Upper lobe of right lung (tissue), 1 donor: ENCODE measurements around the gene TMPRSS13. TPM values are rescaled to one million over a fixed set of nuclear protein-coding genes. Genes with fewer than 3 reads are reported as not detected.

Experiments used
- ATAC-seq: fragments of 200-7000 bp; cut with Tn5 transposase; one replicate; pipeline ENCODE4 v1.9.1; 2020; ENCODE audit warnings: mild to moderate bottlenecking, moderate library complexity
- DNase-seq: peaks from one replicate; pipeline ENCODE4 v3.0.0-alpha.2; 2020
- H3K27ac ChIP-seq: fragments of 200-600 bp; one replicate; pipeline ENCODE4 v1.8.0; 2022
- H3K27me3 ChIP-seq: fragments of 200-600 bp; one replicate; pipeline ENCODE4 v1.8.0; 2022; ENCODE audit warnings: mild to moderate bottlenecking
- H3K36me3 ChIP-seq: fragments of 200-600 bp; one replicate; pipeline ENCODE4 v1.8.0; 2022
- H3K4me1 ChIP-seq: fragments of 200-600 bp; one replicate; pipeline ENCODE4 v1.8.0; 2022
- H3K4me3 ChIP-seq: fragments of 200-600 bp; one replicate; pipeline ENCODE4 v1.8.0; 2022; ENCODE audit warnings: mild to moderate bottlenecking
- H3K9me3 ChIP-seq: fragments of 200-600 bp; one replicate; pipeline ENCODE4 v1.8.0; 2022
- intact Hi-C: fragments of 100-400 bp; cut with DNase I; formaldehyde crosslinking; loops from one replicate; pipeline ENCODE4 v1.11.0; 2022
- total RNA-seq: library from RNA; stranded (reverse); fragmentation: NEBNext Ultra II Directional; extraction: Animal tissue kit (Norgen Biotek cat#: 25700); gene quantifications from one replicate; pipeline ENCODE4 v1.2.1, GENCODE V29; 2021
- TF ChIP-seq, protein P1 (sequence below): fragments of 200-600 bp; IDR thresholded peaks from one replicate; pipeline ENCODE4 v1.8.0; 2022; ENCODE audit warnings: antibody characterized with exemption
- donor health status: DM: no; HTN: yes; CAD: no; lungs with severe emphysema.

Gene TMPRSS13
- total RNA-seq, 1 donor from 2014 or later, result 9.9 TPM

- peaks cover 6% of the 10 kb centered on the region for H3K4me1 ChIP-seq
- no peak overlapping the region for H3K4me3 ChIP-seq
- H3K36me3 ChIP-seq, result no peaks in the 10 kb centered on the region
- intact Hi-C loops, result no loop called here
- ATAC-seq, result peak; percentile 71
- DNase-seq, result no peak
- TF ChIP-seq, protein P1, sequence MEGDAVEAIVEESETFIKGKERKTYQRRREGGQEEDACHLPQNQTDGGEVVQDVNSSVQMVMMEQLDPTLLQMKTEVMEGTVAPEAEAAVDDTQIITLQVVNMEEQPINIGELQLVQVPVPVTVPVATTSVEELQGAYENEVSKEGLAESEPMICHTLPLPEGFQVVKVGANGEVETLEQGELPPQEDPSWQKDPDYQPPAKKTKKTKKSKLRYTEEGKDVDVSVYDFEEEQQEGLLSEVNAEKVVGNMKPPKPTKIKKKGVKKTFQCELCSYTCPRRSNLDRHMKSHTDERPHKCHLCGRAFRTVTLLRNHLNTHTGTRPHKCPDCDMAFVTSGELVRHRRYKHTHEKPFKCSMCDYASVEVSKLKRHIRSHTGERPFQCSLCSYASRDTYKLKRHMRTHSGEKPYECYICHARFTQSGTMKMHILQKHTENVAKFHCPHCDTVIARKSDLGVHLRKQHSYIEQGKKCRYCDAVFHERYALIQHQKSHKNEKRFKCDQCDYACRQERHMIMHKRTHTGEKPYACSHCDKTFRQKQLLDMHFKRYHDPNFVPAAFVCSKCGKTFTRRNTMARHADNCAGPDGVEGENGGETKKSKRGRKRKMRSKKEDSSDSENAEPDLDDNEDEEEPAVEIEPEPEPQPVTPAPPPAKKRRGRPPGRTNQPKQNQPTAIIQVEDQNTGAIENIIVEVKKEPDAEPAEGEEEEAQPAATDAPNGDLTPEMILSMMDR, result no peak
- no peaks in the 10 kb centered on the region for H3K27me3 ChIP-seq
- H3K27ac ChIP-seq, result no peak overlapping the region
- H3K9me3 ChIP-seq, result no peaks in the 10 kb centered on the region
Observed at GRCh38 chr11:117966908-117967307, 37.7 kb upstream of the TMPRSS13 start.

GRCh38 chr11:117962826-117963225 lies 33.6 kb upstream of the TMPRSS13 start:
- ATAC-seq (no peak), DNase-seq (no peak)
- no peaks in the 10 kb centered on the region for H3K9me3 ChIP-seq
- TF ChIP-seq, protein P1, result no peak
- intact Hi-C loops, result no loop called here
- no peak overlapping the region for H3K4me3 ChIP-seq
- H3K4me1 ChIP-seq, result no peaks in the 10 kb centered on the region
- no peak overlapping the region for H3K27ac ChIP-seq
- H3K36me3 ChIP-seq, result no peaks in the 10 kb centered on the region
- no peaks in the 10 kb centered on the region for H3K27me3 ChIP-seq

GRCh38 chr11:117961896-117962295 lies 32.7 kb upstream of the TMPRSS13 start:
- no peaks in the 10 kb centered on the region for H3K36me3 ChIP-seq
- H3K9me3 ChIP-seq, result no peaks in the 10 kb centered on the region
- no peaks in the 10 kb centered on the region for H3K4me1 ChIP-seq
- H3K4me3 ChIP-seq, result no peak overlapping the region
- H3K27ac ChIP-seq, result no peak overlapping the region
- DNase-seq (no peak), ATAC-seq (no peak)
- intact Hi-C loops, result no loop called here
- no peaks in the 10 kb centered on the region for H3K27me3 ChIP-seq
- TF ChIP-seq, protein P1, result no peak

- no peaks in the 10 kb centered on the region for H3K9me3 ChIP-seq
- no peak overlapping the region for H3K4me3 ChIP-seq
- no peaks in the 10 kb centered on the region for H3K36me3 ChIP-seq
- H3K27ac ChIP-seq, result no peak overlapping the region
- intact Hi-C loops, result no loop called here
- no peaks in the 10 kb centered on the region for H3K4me1 ChIP-seq
- TF ChIP-seq, protein P1, result no peak
- no peak for ATAC-seq
- DNase-seq, result no peak
- no peaks in the 10 kb centered on the region for H3K27me3 ChIP-seq
Observed at GRCh38 chr11:117960406-117960805, 31.2 kb upstream of the TMPRSS13 start.

DNA sequence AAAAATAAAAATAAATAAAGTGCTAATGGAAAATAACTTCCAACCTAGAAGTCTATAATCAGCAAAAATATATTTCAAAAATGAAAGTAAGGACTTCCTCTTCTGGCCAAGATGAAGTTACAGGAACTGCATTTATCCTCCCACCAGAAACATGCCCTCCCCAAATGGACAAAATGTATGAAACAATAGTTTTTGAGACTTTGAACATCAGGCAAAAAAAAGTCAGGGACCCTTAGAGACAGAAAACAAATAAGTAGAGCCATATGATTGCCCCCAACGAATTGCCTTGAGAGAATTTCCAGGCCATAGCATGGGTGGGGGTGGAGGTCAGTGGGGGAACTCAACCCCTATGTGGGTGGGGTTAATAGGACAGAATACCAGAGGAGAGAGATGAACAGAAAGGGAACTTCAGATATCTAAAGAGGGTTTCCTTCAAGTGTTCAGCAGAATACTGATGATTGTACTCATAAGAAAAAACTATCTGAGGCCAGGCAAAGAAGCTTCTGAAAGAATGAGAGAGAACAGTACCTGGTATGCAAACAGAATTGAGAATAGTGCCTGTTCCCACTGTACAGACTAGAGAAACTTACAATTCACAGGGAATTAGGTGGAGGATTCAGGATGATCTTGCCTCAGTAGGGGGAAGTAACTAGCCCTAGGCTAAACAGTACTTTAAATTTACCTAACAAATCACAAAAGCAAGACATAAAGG lies 30.4 kb upstream of the TMPRSS13 start:
- Histone ChIP-seq H3K4me1 (no peaks in the 10 kb centered on the region), H3K27me3 (no peaks in the 10 kb centered on the region), H3K9me3 (no peaks in the 10 kb centered on the region), H3K36me3 (no peaks in the 10 kb centered on the region), H3K27ac (no peak overlapping the region), H3K4me3 (no peak overlapping the region)
- ATAC-seq (peak; percentile 67), DNase-seq (no peak)
- TF ChIP-seq, protein P1, result no peak
- intact Hi-C loops, result no loop called here

- H3K27me3 ChIP-seq, result no peaks in the 10 kb centered on the region
- H3K4me1 ChIP-seq, result no peaks in the 10 kb centered on the region
- no peak overlapping the region for H3K4me3 ChIP-seq
- no peak for DNase-seq
- no peak for ATAC-seq
- H3K9me3 ChIP-seq, result no peaks in the 10 kb centered on the region
- TF ChIP-seq, protein P1, result no peak
- no peaks in the 10 kb centered on the region for H3K36me3 ChIP-seq
- H3K27ac ChIP-seq, result no peak overlapping the region
- intact Hi-C loops, result no loop called here
Observed at GRCh38 chr11:117958949-117959348, 29.7 kb upstream of the TMPRSS13 start.
